Measurements from ENCODE around the gene FARSB.

Gene FARSB

DNA sequence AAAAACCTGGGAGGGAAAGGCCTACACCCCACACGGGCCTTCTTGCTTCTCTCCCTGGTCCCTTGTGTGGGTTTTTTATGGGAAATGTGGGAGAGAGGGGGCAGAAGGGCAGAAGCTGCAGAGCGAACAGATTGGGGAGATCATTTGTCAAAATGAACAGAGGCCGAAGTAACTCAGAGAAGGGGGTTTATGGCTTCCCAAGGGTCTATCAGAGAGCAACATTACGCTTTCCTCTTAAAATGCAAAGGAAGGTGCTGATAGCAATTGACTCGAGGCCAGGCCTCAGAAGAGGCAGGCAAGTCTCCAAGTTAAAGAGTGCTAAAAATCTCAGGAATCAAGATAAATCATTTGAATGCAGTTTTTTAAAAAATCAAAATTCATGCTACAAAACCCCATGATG, 130.1 kb downstream of the FARSB start:
- no peak for DNase-seq (ENCODE audit: low read depth)
- no peak overlapping the region for H3K4me3 ChIP-seq (ENCODE audit: low read depth, low read length)
- no peak for TF ChIP-seq CTCF (IDR thresholded peaks at IDR 0.05; ENCODE audit: control insufficient read depth, extremely low read depth, insufficient read depth)

- H3K4me3 ChIP-seq (ENCODE audit: low read depth, low read length): no peak overlapping the region
- no peak for TF ChIP-seq CTCF (IDR thresholded peaks at IDR 0.05; ENCODE audit: control insufficient read depth, extremely low read depth, insufficient read depth)
- DNase-seq (ENCODE audit: low read depth): no peak
These were observed 131.9 kb downstream of the FARSB start for GRCh38 chr2:222523783-222524544.

DNA sequence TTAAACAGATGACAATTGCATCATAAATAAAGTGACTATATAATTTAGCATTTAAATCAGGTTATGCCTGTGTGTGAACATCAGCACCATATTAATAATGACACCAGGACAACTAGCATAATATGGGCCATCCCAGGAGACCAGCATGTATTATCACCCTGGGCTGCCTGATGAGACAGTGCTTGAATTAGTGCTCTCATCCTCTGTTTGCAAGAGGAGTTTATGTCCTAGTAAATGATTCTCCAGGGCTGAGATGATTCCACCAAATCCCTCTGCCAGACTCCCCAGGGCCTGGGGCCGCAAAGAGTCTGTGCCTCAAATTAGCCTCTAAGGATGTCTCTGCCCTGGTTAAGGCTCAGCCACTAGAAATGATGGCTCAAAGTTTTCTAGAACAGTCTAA, 133.8 kb downstream of the FARSB start:
- TF ChIP-seq CTCF (IDR thresholded peaks at IDR 0.05; ENCODE audit: control insufficient read depth, extremely low read depth, insufficient read depth): no peak
- DNase-seq (ENCODE audit: low read depth): no peak
- no peak overlapping the region for H3K4me3 ChIP-seq (ENCODE audit: low read depth, low read length)

- H3K4me3 ChIP-seq (ENCODE audit: low read depth, low read length): no peak overlapping the region
- no peak for DNase-seq (ENCODE audit: low read depth)
- TF ChIP-seq CTCF (IDR thresholded peaks at IDR 0.05; ENCODE audit: control insufficient read depth, extremely low read depth, insufficient read depth): no peak
These were observed 134.8 kb downstream of the FARSB start for GRCh38 chr2:222521099-222521498.

Measured in LNCaP clone FGC (cell line).